ENCODE data around the gene HYPK. TPM values are rescaled to one million over a fixed set of nuclear protein-coding genes. Genes with fewer than 3 reads are reported as not detected.

Gene HYPK
- total RNA-seq, 2 experiments from 2014 or later: 15.5 to 16.1 TPM

DNA sequence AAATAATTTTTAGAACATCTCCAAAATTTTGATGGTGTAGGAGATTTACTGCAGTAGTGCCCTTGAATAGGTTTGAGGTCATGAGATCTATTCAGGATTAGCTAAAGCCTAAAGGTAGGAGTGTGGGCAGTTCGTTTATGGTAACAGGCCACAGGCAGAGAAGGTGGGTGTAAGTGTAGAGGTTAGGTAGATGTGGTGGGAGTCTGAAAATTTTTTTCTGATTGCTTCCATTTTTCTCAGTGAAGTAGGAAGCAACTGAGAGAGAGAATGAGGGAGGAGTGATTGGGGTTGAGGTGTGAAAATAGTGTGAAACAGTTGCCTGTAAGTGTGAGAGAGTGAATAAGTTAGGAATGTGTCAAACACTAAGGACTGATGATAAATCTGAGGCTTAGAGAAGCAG is 21.4 kb upstream of the HYPK start:
- peaks cover 29% of the 10 kb centered on the region for H3K4me1 Mint-ChIP-seq (ENCODE audit: low read depth)
- H3K36me3 Mint-ChIP-seq (ENCODE audit: low read depth): peaks cover 12% of the 10 kb centered on the region
- ATAC-seq: no peak
- DNase-seq: no peak
- H3K27ac Mint-ChIP-seq: peak overlapping the region; percentile 18
- TF ChIP-seq, protein P1, sequence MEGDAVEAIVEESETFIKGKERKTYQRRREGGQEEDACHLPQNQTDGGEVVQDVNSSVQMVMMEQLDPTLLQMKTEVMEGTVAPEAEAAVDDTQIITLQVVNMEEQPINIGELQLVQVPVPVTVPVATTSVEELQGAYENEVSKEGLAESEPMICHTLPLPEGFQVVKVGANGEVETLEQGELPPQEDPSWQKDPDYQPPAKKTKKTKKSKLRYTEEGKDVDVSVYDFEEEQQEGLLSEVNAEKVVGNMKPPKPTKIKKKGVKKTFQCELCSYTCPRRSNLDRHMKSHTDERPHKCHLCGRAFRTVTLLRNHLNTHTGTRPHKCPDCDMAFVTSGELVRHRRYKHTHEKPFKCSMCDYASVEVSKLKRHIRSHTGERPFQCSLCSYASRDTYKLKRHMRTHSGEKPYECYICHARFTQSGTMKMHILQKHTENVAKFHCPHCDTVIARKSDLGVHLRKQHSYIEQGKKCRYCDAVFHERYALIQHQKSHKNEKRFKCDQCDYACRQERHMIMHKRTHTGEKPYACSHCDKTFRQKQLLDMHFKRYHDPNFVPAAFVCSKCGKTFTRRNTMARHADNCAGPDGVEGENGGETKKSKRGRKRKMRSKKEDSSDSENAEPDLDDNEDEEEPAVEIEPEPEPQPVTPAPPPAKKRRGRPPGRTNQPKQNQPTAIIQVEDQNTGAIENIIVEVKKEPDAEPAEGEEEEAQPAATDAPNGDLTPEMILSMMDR (IDR thresholded peaks at IDR 0.05): no peak
- ChIA-PET CTCF (interaction anchor here (2.9 to 3.0 kb wide), 2 partner anchors 10 to 22 kb away, joined by 10 to 15 read pairs; partner anchors contain the start of genes HYPK and SERINC4), POLR2A (interaction anchor here (2.9 to 3.4 kb wide), 2 partner anchors 13 to 45 kb away, joined by 15 to 30 read pairs; partner anchors contain the start of genes MFAP1 and SERF2)
- H3K9me3 Mint-ChIP-seq: no peaks in the 10 kb centered on the region
- no peaks in the 10 kb centered on the region for H3K27me3 Mint-ChIP-seq
- intact Hi-C loops (cut with micrococcal nuclease): no loop called here
- H3K4me3 Mint-ChIP-seq: no peak overlapping the region

DNA sequence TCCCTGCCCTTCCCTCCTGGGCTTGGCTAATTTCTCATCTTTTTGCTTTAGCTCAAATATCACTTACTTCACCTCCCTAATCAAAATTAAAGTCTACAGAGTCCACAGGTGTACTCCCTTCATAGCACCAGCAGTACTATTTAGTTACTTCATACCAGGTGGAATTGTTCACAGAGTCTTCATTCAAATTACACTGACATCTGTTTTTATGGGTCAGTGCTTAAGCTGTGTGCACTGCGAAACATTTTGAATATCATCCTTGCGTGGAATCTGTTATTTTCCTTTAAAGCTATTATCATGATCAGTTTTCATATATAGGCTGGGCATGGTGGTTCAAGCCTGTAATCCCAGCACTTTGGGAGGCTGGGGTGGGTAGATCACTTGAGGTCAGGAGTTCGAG is 11.0 kb upstream of the HYPK start:
- Mint-ChIP-seq H3K27me3 (no peaks in the 10 kb centered on the region), H3K36me3 (ENCODE audit: low read depth) (peaks cover 20% of the 10 kb centered on the region), H3K9me3 (no peaks in the 10 kb centered on the region), H3K4me3 (no peak overlapping the region), H3K4me1 (ENCODE audit: low read depth) (peaks cover 21% of the 10 kb centered on the region), H3K27ac (no peak overlapping the region)
- CTCF ChIA-PET: interaction anchor here (0.7 to 3.1 kb wide), 3 partner anchors 9 to 38 kb away, joined by 3 to 16 read pairs (median 7); partner anchors contain the start of gene ELL3
- DNase-seq (no peak), ATAC-seq (no peak)
- POLR2A ChIA-PET: interaction anchor here (1.2 to 2.3 kb wide), 2 partner anchors 12 to 36 kb away, joined by 5 to 9 read pairs; partner anchors contain the start of gene ELL3
- TF ChIP-seq, protein P1 (IDR thresholded peaks at IDR 0.05): no peak
- intact Hi-C loops (cut with micrococcal nuclease): no loop called here

DNA sequence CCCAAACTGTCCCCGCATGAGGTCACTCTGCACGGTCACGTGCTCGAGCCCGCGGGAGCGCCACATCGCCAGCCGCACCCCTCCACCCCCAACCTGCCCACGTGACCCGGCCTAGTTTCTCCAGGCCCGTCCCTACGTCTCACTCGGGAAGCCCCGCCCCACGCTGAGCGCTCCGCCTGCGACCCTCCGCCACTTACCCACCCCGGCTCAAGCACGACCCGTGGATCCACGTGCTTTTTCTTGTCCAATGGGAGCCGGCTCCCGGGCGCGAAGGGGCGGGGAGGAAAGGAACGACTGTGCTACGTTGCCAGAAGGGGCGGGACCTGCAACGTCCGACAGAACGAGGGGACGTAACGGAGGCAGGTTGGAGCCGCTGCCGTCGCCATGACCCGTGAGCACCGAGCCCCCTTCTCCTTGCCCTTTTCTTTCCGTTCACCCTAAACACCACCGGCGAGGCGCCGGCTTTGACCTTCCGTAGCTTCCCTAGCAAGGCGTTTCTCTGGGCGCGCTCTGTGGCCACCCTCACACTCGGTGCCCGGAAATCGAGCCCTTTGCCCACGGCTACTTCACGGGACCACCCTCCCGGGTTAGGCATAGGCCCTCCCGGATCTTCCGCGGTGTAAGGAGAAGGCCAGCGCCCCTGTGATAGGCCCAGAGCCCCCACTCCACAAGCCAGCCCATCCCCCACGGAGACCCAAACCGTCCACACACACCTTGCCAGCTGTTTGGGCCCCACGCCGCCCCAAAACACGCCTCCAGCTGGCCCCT is 8.2 kb upstream of the HYPK start, which contains the start of gene SERF2:
Gene SERF2 (plus strand): TSS at position 328 of the 768 bp plus-strand sequence. CDS start 57 bp downstream, at position 385.
- POLR2A ChIA-PET: interaction anchor here (0.9 to 2.8 kb wide), 10 partner anchors 9 to 45 kb away, joined by 3 to 30 read pairs (median 12); partner anchors contain the start of genes ELL3, HYPK, MFAP1 and SERINC4
- H3K36me3 Mint-ChIP-seq (ENCODE audit: low read depth): peaks cover 45% of the 10 kb centered on the region
- H3K4me1 Mint-ChIP-seq (ENCODE audit: low read depth): peaks cover 43% of the 10 kb centered on the region
- no peaks in the 10 kb centered on the region for H3K27me3 Mint-ChIP-seq
- ATAC-seq: peak; percentile 97
- peak within 1 kb of the TSS; percentile 98 for H3K27ac Mint-ChIP-seq
- TF ChIP-seq, protein P1 (IDR thresholded peaks at IDR 0.05): no peak
- H3K9me3 Mint-ChIP-seq: no peaks in the 10 kb centered on the region
- peak within 1 kb of the TSS; percentile 98 for H3K4me3 Mint-ChIP-seq
- intact Hi-C loops (cut with micrococcal nuclease): no loop called here
- CTCF ChIA-PET: interaction anchor here (1.0 to 3.1 kb wide), 3 partner anchors 15 to 33 kb away, joined by 3 to 17 read pairs (median 3); partner anchors contain the start of genes ELL3 and MFAP1
- peak; percentile 100 for DNase-seq

DNA sequence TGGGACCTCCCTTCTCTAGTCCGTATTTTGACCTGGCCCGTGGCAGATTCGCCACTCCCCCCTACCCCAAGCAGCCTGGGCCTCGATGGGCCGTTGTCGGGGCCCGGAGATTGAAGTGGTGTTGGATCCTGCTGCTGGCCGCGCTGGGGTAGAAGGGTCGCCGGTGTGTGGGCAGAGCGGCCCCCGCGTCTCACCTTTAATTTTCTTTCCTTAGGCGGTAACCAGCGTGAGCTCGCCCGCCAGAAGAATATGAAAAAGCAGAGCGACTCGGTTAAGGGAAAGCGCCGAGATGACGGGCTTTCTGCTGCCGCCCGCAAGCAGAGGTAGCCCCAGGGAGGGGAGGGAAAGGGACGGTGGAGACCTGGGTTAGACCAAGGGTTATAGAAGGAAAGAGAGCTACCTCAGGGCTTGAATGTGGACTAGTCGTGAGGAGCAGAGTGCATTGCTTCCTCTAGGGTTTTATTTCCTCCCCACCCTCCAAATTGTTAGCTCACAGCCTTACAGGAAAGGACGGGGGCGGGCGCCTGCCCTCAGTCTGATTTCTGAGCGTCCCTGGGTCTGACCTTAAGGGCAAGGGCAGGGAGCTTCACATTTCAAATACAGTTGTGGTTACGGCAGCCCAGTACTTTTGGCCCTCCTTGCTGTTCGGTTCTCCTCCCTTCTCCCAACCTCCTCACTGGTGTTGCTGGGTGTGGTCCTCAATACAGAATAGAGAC is 7.5 kb upstream of the HYPK start:
- TF ChIP-seq, protein P1 (IDR thresholded peaks at IDR 0.05): no peak
- Mint-ChIP-seq H3K4me1 (ENCODE audit: low read depth) (peaks cover 43% of the 10 kb centered on the region), H3K4me3 (peak overlapping the region; percentile 98), H3K27ac (peak overlapping the region; percentile 98), H3K27me3 (no peaks in the 10 kb centered on the region), H3K36me3 (ENCODE audit: low read depth) (peaks cover 45% of the 10 kb centered on the region), H3K9me3 (no peaks in the 10 kb centered on the region)
- CTCF ChIA-PET: interaction anchor here (1.4 to 3.1 kb wide), 2 partner anchors 16 to 32 kb away, joined by 3 to 17 read pairs; partner anchors contain the start of genes ELL3 and MFAP1
- POLR2A ChIA-PET: interaction anchor here (0.6 to 2.8 kb wide), 14 partner anchors 8 to 432 kb away, joined by 3 to 30 read pairs (median 4); partner anchors contain the start of genes ELL3, HYPK, MFAP1 and SERINC4
- intact Hi-C loops (cut with micrococcal nuclease): no loop called here
- DNase-seq: peak; percentile 76
- ATAC-seq: peak; percentile 12
